Skin epidermis (tissue), 12 donors: ENCODE data around the gene PHLDA2.

ENCODE experiments used
- H3K27ac ChIP-seq, 21 experiments: fragments of 200-600 bp; sonication (generic) in 11 of 21; one replicate each; pipeline ENCODE4 v1.5.0; 2020; ENCODE audit warnings: mild to moderate bottlenecking in 3 of 21, inconsistent platforms in 2 of 21, moderate library complexity in 2 of 21
- H3K4me3 ChIP-seq, 7 experiments: fragments of 200-600 bp; sonication (generic) in 2 of 7; one replicate each; pipeline ENCODE4 v1.5.0; 2020; ENCODE audit warnings: inconsistent platforms in 2 of 7, mild to moderate bottlenecking in 2 of 7, moderate library complexity in 1 of 7

PHLDA2 gene, protein sequence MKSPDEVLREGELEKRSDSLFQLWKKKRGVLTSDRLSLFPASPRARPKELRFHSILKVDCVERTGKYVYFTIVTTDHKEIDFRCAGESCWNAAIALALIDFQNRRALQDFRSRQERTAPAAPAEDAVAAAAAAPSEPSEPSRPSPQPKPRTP

GRCh38 chr11:2928605-2929530 is at the start of gene PHLDA2:
TSS of gene PHLDA2 (minus strand) at chr11:2929420. CDS start at chr11:2929364, 56 bp downstream.
- Histone ChIP-seq H3K27ac (peak within 1 kb of the TSS; percentile 51 to 87 (median 77)), H3K4me3 (peak within 1 kb of the TSS; percentile 41 to 63 (median 55))

- no peak overlapping the region for H3K27ac ChIP-seq
- no peak overlapping the region for H3K4me3 ChIP-seq
These were observed 47.9 kb upstream of the PHLDA2 start for GRCh38 chr11:2977113-2977512.

GRCh38 chr11:2976294-2977063 is 47.3 kb upstream of the PHLDA2 start:
- Histone ChIP-seq H3K27ac (no peak overlapping the region), H3K4me3 (no peak overlapping the region)

- H3K27ac ChIP-seq = no peak overlapping the region
- H3K4me3 ChIP-seq = no peak overlapping the region
These were observed 46.4 kb upstream of the PHLDA2 start for GRCh38 chr11:2975594-2975993.

GRCh38 chr11:2974272-2974671 is 45.1 kb upstream of the PHLDA2 start:
- no peak overlapping the region for H3K27ac ChIP-seq
- H3K4me3 ChIP-seq = no peak overlapping the region

DNA sequence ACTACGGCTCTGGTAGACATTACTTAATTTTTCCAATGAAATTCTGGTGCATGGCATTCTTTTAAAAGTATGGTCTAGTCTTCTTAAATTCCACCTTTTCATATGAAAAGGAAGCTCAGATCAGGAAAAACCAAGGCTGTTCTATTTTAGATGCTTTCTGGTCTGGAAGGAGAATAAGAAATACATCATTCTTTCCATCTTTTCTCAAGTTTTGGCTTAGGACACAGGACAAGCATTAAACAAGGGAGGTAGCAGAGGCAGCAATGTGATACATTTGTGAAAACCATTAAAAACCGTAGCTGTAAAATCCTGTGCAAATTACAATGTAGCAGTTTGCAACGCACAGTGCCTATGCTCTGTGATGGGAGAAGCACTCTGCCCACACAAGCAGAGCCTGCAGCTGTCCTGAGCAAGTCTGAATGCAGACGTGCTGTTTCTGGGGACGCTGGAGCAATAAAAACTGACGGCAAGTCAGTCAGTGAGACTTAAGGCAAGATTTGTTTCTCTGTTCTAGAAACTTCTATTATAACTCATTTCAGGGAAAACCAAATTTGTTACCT is 39.2 kb upstream of the PHLDA2 start:
- H3K27ac ChIP-seq = no peak overlapping the region
- no peak overlapping the region for H3K4me3 ChIP-seq

DNA sequence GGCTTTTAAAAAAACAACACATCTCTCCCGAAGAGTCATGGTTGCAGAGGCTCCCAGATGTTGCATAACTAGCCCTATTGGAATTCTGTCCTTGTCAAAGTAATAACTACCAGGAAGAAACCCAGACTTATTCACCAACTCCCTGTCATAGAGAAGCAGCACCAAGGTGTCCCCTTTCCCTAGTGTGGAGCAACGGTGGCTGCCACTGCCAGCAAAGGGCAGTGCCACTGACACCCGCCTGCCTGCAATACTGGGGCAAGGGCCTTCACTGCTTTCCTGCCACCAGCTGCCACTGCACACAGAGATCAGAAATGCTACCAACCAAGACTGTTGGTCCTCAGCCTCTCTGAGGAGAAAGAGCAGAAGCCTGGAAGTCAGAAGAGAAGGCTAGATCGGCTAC is 35.6 kb upstream of the PHLDA2 start:
- no peak overlapping the region for H3K4me3 ChIP-seq
- H3K27ac ChIP-seq = no peak overlapping the region

GRCh38 chr11:2963761-2964160 is 34.5 kb upstream of the PHLDA2 start:
- Histone ChIP-seq H3K4me3 (no peak overlapping the region), H3K27ac (no peak overlapping the region)

DNA sequence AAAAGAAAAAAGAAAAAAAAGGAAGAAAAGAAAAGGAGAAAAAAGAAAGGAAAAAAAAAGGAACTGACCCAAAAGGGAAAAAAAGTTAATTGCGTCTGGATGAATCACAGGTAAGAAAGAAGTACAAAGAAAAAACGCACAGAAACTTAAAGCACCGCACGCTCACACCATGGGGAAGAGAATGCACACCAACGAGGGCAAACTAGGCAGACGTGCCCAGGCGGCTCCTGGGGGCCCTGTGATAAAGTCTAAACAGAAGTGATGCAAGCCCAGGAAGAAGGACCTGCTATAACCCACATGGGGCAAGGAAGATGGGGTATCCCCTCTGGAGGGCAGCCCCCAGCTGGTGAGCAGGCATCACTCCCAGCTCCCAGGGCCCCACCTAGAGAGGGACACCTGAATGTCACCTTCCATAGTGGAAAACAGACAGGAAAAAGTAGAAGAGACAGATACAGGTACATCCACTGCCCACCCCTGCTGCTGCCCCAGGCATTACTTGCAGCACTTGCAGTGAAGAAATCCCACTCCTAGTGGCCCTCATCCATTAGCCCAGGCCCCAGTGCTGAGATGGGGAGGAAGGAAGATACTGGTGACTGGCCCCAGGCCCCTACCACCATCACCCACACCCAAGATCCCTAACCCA is 34.0 kb upstream of the PHLDA2 start:
- H3K27ac ChIP-seq = peak overlapping the region in 1 of 21 experiments; percentile 37
- H3K4me3 ChIP-seq = no peak overlapping the region

- Histone ChIP-seq H3K27ac (no peak overlapping the region), H3K4me3 (no peak overlapping the region)
These were observed 31.9 kb upstream of the PHLDA2 start for GRCh38 chr11:2961080-2961479.

- H3K27ac ChIP-seq = no peak overlapping the region
- H3K4me3 ChIP-seq = no peak overlapping the region
These were observed 30.9 kb upstream of the PHLDA2 start for GRCh38 chr11:2960139-2960538.

GRCh38 chr11:2958251-2958650 is 29.0 kb upstream of the PHLDA2 start:
- Histone ChIP-seq H3K27ac (no peak overlapping the region), H3K4me3 (no peak overlapping the region)

DNA sequence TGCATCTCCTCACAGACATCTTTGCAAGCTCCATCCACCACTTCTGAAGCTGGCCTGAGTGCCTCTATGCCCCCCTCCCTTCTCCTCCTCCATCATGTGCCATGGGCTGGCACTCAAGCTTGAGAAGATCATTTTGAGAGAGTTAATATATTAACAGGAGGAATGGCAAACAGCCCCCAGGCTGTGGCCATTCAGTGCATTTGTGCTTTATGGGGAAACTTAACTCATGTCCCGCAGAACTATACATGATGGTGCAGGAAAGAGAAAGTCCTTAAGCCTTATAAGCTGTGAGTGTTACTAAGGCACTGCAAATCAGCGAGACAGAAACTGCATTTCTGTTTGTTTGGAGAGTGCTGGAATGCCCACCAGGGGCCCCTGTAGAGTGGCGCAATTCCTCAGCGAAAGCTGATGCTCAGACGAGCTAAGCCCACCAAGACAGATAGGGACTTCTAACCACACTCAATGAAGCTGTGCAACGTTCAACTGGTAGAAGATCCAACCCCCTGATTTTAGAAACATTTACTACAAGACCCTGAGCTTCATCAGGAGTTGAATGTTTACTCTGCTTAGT is 26.8 kb upstream of the PHLDA2 start:
- no peak overlapping the region for H3K4me3 ChIP-seq
- no peak overlapping the region for H3K27ac ChIP-seq

DNA sequence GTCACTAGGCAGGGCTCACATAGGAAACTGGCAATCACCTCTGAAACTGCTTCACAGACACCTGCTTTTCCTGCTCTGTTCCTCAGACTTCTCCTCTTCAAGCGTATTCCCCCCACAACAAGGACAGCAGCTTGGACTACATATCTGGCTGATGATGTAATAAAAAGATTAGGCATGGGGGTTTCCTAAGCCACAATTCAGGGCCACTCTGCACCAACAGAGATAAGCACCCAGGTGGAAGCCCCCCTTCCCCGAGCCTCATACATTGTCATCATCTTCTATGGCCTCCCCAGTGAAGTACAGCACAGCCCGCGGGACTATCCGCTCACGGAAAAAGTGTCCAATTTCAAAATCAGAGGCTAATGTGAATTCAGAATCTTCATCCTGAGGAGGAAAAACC is 25.0 kb upstream of the PHLDA2 start:
- Histone ChIP-seq H3K27ac (no peak overlapping the region), H3K4me3 (no peak overlapping the region)

DNA sequence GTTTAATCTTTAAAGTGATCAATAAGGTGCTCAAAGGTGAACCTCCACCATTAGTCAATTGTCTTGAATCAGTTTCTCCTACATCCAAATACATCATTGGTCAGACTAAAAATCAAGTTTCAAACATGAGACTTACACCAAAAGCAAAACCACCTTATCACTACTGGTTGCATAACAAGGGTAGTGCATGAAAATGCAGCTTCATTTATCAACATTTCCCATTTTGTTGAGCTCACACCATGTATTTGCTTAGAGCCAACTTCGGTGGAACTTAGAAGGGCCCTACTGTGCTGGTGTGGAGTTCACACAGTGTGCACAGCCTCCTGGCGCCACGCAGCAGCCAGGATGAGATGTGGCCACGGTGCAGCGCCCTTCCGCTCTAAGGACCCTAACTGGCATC is 23.1 kb upstream of the PHLDA2 start:
- Histone ChIP-seq H3K4me3 (no peak overlapping the region), H3K27ac (peak overlapping the region in 6 of 21 experiments; percentile 0 to 72 (median 51))

DNA sequence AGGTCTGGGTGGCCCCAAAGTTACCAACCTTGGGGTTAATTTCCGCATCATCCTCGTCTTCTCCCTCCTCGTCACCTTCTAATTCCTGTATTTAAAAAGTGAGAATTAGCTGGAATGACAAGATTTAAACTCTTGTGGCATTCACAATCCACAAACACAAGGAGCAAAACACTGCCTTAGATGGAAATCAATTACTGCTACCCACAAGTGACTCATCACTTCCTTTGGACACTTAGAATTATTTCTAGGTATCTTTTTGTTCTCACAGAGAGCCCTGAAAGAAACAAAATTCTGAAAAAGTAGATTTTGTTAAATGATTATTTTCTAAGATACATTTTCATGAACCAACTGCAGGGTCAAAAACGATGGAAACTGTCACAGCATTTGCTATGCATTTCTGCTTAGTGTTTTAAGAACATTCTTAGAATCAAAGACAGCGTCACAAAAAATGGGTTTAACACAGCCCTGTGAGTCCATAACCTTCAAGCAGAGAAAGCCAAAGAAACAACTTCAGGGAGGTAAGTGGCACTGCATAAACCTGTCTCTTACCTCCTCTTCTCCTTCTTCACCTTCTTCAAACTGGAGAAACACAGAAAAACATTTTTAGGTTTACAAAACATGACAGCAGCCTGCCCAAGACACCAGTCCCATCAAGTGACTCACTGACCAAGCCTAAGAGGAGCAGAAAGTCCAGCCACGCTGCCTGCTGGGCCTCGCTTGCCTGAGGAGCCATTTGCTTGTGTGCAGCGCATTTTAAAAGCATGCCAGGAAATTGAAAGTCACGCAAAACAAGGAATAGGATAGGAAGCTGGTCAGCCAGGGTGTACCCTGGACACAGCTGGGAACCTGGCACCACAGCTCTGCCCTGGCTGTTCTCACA is 22.3 kb upstream of the PHLDA2 start:
- Histone ChIP-seq H3K27ac (peak overlapping the region in 6 of 21 experiments; percentile 0 to 72 (median 51)), H3K4me3 (no peak overlapping the region)

DNA sequence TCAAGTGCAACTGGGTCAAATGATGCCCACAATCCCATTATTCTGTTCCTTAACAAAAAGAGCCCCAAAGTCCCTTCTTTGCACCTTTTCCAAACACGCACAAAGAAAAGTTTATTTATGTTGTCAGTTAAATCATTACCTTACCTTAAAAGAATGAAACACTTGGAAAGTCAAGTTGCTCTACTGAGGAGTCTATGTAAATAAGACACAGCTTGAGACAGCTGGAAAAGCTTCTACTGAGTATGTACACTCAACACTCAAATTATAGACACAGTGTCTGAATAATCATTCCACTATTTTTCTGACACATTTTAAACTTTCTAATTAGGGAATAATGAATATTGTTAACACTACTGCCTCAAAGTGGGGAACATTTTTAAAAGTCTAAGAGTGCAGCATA is 21.6 kb upstream of the PHLDA2 start:
- H3K27ac ChIP-seq = peak overlapping the region in 2 of 21 experiments; percentile 22 to 36

DNA sequence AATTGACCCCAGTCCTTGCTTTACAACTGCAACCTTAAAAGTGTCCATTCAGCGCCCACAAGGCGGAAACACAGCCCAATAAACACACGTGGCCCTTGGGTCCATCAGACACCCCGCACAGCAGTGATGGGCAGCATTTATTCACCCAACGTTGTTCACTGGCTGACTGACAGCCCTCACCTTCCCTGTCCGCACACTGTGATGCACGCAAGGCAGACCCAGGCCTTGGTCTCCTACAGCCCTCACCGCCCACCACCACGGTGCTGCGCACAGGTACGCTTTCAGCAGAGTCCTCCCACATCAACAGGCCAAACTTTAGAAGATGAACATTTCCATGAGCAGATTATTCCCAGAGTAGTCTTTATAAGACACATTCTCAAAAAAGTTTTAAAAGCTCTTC is 20.7 kb upstream of the PHLDA2 start:
- no peak overlapping the region for H3K4me3 ChIP-seq
- H3K27ac ChIP-seq = no peak overlapping the region

More for the DNA sequence above, 21.6 kb upstream of the PHLDA2 start:
- no peak overlapping the region for H3K4me3 ChIP-seq
